Stomach (tissue), 9 donors: Measurements from ENCODE around the gene ASCC2. TPM values are rescaled to one million over a fixed set of nuclear protein-coding genes. Genes with fewer than 3 reads are reported as not detected.
A peak's percentile ranks its signal among the peaks of the same experiment; 100 is the strongest.

Experiments used
- DNase-seq, 2 donors: peaks; one replicate each; pipeline versions ENCODE4 v3.0.0 to v3.0.0-alpha.2; 2013 to 2019
- H3K27ac ChIP-seq, 5 donors: fragments of 200-600 bp in 4 of 5; sonication (generic) in 4 of 5; one replicate each; pipeline ENCODE4 v1.5.1; 2013 to 2019; ENCODE audit warnings: mild to moderate bottlenecking in 1 of 5, moderate library complexity in 1 of 5
- H3K27me3 ChIP-seq, 3 donors: fragments of 200-600 bp; sonication (generic); one replicate each; pipeline ENCODE4 v1.5.1; 2017 to 2019; ENCODE audit warnings: mixed run types in 1 of 3
- H3K36me3 ChIP-seq, 4 donors: fragments of 200-600 bp; sonication (generic); 1 replicate in 3 of 4; 2 replicates in 1 of 4; pipeline ENCODE4 v1.5.1; 2016 to 2019
- H3K4me1 ChIP-seq, 4 donors: fragments of 200-600 bp; sonication (generic); one replicate each; pipeline ENCODE4 v1.5.1; 2016 to 2019
- H3K4me3 ChIP-seq, 4 donors: fragments of 200-600 bp; sonication (generic) in 3 of 4; one replicate each; pipeline ENCODE4 v1.5.1; 2016 to 2019; ENCODE audit warnings: mild to moderate bottlenecking in 1 of 4
- H3K9me3 ChIP-seq, 4 donors: fragments of 200-600 bp; sonication (generic); one replicate each; pipeline ENCODE4 v1.5.1; 2016 to 2019
- EP300 ChIP-seq: sonication (generic); formaldehyde crosslinking; IDR thresholded peaks from one replicate; pipeline ENCODE4 v1.6.1; 2017; ENCODE audit warnings: antibody characterized with exemption
- POLR2A ChIP-seq, 4 donors: fragments of 450-650 bp; IDR thresholded peaks; one replicate each; pipeline ENCODE4 v1.6.1; 2016; ENCODE audit warnings: antibody characterized with exemption in 4 of 4, control low read depth in 2 of 4, mild to moderate bottlenecking in 1 of 4, moderate library complexity in 1 of 4
- POLR2AphosphoS5 ChIP-seq, 3 donors: sonication (generic); formaldehyde crosslinking; IDR thresholded peaks; one replicate each; pipeline ENCODE4 v1.6.1; 2016; ENCODE audit warnings: antibody characterized with exemption in 3 of 3
- WGBS, 5 donors: extraction: QIAGEN DNeasy Blood & Tissue Kit in 3 of 5; methylation state at CpG; one replicate each; pipeline versions ENCODE4 v1.1.5 to v1.1.7; 2013 to 2018; 5-methylcytosine and 5-hydroxymethylcytosine counted together
- intact Hi-C: fragments of 100-400 bp; cut with DNase I; formaldehyde crosslinking; loops from one replicate; pipeline ENCODE4 v1.15.1; 2023; ENCODE audit warnings: low total_unique reads
- polyA plus RNA-seq, 3 donors: library from polyadenylated mRNA; stranded (reverse); fragments of 200-250 nt; gene quantifications; one replicate each; pipeline ENCODE4 v1.2.3, GENCODE V29; 2013
- total RNA-seq, 5 donors: library from RNA; depleted of rRNA; stranded (reverse); fragments of >200 nt; gene quantifications; one replicate each; pipeline versions ENCODE4 v1.1.0 to v1.2.3, GENCODE V29; 2014 to 2016
- TF ChIP-seq, protein P1 (sequence below), 7 experiments: fragments of 450-650 bp in 4 of 7; fragments of 200-600 bp in 3 of 7; sonication (generic) in 3 of 7; IDR thresholded peaks; one replicate each; pipeline ENCODE4 v1.5.1; 2016 to 2019; ENCODE audit warnings: antibody characterized with exemption in 7 of 7, control low read depth in 2 of 7, mild to moderate bottlenecking in 1 of 7
- donor health status: healthy with polysubstance abuse.
- donor health status: Bipolar disorder and iron deficiency.
- donor health status: healthy.

ASCC2 gene
- total and polyA plus RNA-seq, 8 donors: 39.7 to 129 (median 67.3) TPM

GRCh38 chr22:29816539-29816938 lies 21.5 kb downstream of the ASCC2 start:
- Histone ChIP-seq H3K9me3 (no peaks in the 10 kb centered on the region), H3K4me1 (peaks cover 40 to 66% (median 55%) of the 10 kb centered on the region in 4 donors), H3K27me3 (no peaks in the 10 kb centered on the region), H3K4me3 (no peak overlapping the region), H3K27ac (peak overlapping the region in 3 of 5 donors; percentile 50 to 76 (median 63)), H3K36me3 (peaks cover 42 to 100% (median 92%) of the 10 kb centered on the region in 4 donors)
- intact Hi-C loops: no loop called here
- 60 to 81% (median 77%) methylated on average over 6 of the region's 6 CpGs for WGBS, 5 donors
- no peak for DNase-seq
- TF ChIP-seq, protein P1, sequence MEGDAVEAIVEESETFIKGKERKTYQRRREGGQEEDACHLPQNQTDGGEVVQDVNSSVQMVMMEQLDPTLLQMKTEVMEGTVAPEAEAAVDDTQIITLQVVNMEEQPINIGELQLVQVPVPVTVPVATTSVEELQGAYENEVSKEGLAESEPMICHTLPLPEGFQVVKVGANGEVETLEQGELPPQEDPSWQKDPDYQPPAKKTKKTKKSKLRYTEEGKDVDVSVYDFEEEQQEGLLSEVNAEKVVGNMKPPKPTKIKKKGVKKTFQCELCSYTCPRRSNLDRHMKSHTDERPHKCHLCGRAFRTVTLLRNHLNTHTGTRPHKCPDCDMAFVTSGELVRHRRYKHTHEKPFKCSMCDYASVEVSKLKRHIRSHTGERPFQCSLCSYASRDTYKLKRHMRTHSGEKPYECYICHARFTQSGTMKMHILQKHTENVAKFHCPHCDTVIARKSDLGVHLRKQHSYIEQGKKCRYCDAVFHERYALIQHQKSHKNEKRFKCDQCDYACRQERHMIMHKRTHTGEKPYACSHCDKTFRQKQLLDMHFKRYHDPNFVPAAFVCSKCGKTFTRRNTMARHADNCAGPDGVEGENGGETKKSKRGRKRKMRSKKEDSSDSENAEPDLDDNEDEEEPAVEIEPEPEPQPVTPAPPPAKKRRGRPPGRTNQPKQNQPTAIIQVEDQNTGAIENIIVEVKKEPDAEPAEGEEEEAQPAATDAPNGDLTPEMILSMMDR (IDR thresholded peaks at IDR 0.05): no peak
- TF ChIP-seq POLR2A (IDR thresholded peaks at IDR 0.05) (no peak), EP300 (no peak), POLR2AphosphoS5 (IDR thresholded peaks at IDR 0.05) (no peak)

- intact Hi-C loops: no loop called here
- no peak for TF ChIP-seq POLR2A (IDR thresholded peaks at IDR 0.05)
- TF ChIP-seq POLR2AphosphoS5 (IDR thresholded peaks at IDR 0.05): no peak
- no peak for TF ChIP-seq EP300
- TF ChIP-seq, protein P1 (IDR thresholded peaks at IDR 0.05): no peak
- 33 to 56% (median 43%) methylated on average over 2 of the region's 2 CpGs for WGBS, 5 donors
- no peaks in the 10 kb centered on the region for H3K27me3 ChIP-seq
- H3K4me3 ChIP-seq: no peak overlapping the region
- H3K9me3 ChIP-seq: no peaks in the 10 kb centered on the region
- DNase-seq: no peak
- peaks cover 39 to 64% (median 54%) of the 10 kb centered on the region in 4 donors for H3K4me1 ChIP-seq
- H3K27ac ChIP-seq: peak overlapping the region in 3 of 5 donors; percentile 50 to 76 (median 63)
- H3K36me3 ChIP-seq: peaks cover 41 to 100% (median 93%) of the 10 kb centered on the region in 4 donors
Observed at GRCh38 chr22:29816128-29816527, 21.9 kb downstream of the ASCC2 start.

- intact Hi-C loops: no loop called here
- WGBS, 5 donors: 49 to 75% (median 61%) methylated on average over 4 of the region's 4 CpGs
- Histone ChIP-seq H3K4me1 (peaks cover 41 to 66% (median 54%) of the 10 kb centered on the region in 4 donors), H3K27ac (peak overlapping the region in 4 of 5 donors; percentile 50 to 76 (median 61)), H3K27me3 (no peaks in the 10 kb centered on the region), H3K9me3 (no peaks in the 10 kb centered on the region), H3K4me3 (no peak overlapping the region), H3K36me3 (peaks cover 41 to 100% (median 93%) of the 10 kb centered on the region in 4 donors)
- no peak for DNase-seq
- TF ChIP-seq POLR2AphosphoS5 (IDR thresholded peaks at IDR 0.05) (no peak), EP300 (no peak), POLR2A (IDR thresholded peaks at IDR 0.05) (no peak)
- TF ChIP-seq, protein P1 (IDR thresholded peaks at IDR 0.05): no peak
Observed at GRCh38 chr22:29815580-29815979, 22.5 kb downstream of the ASCC2 start.

DNA sequence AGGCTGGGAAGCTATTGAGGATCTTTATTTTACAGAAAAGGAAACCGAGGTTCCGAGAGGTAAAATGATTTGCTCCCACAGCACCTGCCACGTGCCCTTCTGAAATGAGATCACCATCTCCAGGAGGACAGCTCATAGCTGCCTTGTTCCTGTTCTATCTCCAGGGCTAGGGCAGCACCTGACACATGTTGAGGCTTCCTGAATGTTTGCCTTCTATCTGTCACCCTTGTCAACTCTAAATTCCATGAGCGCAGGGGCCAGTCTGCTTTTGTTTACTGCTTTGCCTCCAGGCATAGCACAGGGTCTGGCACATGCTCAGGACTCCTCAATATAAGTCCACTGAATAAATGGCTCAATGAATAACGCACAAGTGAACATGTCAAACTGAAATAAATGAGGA lies 24.1 kb downstream of the ASCC2 start:
- no peak for DNase-seq
- TF ChIP-seq POLR2AphosphoS5 (IDR thresholded peaks at IDR 0.05) (no peak), POLR2A (IDR thresholded peaks at IDR 0.05) (no peak), EP300 (no peak)
- TF ChIP-seq, protein P1 (IDR thresholded peaks at IDR 0.05): no peak
- H3K27ac ChIP-seq: peak overlapping the region; percentile 39 to 82 (median 76)
- H3K36me3 ChIP-seq: peaks cover 39 to 99% (median 91%) of the 10 kb centered on the region in 4 donors
- intact Hi-C loops: no loop called here
- 62 to 81% (median 65%) methylated on average over 5 of the region's 5 CpGs for WGBS, 5 donors
- H3K4me1 ChIP-seq: peaks cover 42 to 75% (median 62%) of the 10 kb centered on the region in 4 donors
- no peaks in the 10 kb centered on the region for H3K27me3 ChIP-seq
- no peak overlapping the region for H3K4me3 ChIP-seq
- H3K9me3 ChIP-seq: no peaks in the 10 kb centered on the region
